Tibial nerve (tissue), 4 donors: Measurements from ENCODE around the gene MYO3B. TPM values are rescaled to one million over a fixed set of nuclear protein-coding genes. Genes with fewer than 3 reads are reported as not detected.

Source experiments
- DNase-seq, 2 donors: peaks; one replicate each; pipeline ENCODE4 v3.0.0-alpha.2; 2019; ENCODE audit warnings: low spot score in 2 of 2
- H3K27ac ChIP-seq, 4 donors: fragments of 200-600 bp; sonication (generic) in 3 of 4; one replicate each; pipeline ENCODE4 v1.5.1; 2017 to 2019; ENCODE audit warnings: mild to moderate bottlenecking in 1 of 4
- H3K27me3 ChIP-seq, 2 donors: fragments of 200-600 bp; sonication (generic) in 1 of 2; one replicate each; pipeline versions ENCODE4 v1.5.1 to v1.6.0; 2017 to 2019
- H3K36me3 ChIP-seq, 3 donors: fragments of 200-600 bp; sonication (generic); one replicate each; pipeline ENCODE4 v1.5.1; 2018 to 2019
- H3K4me1 ChIP-seq, 4 donors: fragments of 200-600 bp; sonication (generic) in 3 of 4; one replicate each; pipeline ENCODE4 v1.5.1; 2017 to 2019
- H3K4me3 ChIP-seq, 4 donors: fragments of 200-600 bp; sonication (generic) in 3 of 4; one replicate each; pipeline ENCODE4 v1.5.1; 2017 to 2019; ENCODE audit warnings: mild to moderate bottlenecking in 1 of 4, moderate library complexity in 1 of 4
- H3K9me3 ChIP-seq, 4 donors: fragments of 200-600 bp; sonication (generic) in 3 of 4; one replicate each; pipeline ENCODE4 v1.5.1; 2017 to 2019
- EP300 ChIP-seq, 2 donors: sonication (generic); formaldehyde crosslinking; IDR thresholded peaks; one replicate each; pipeline ENCODE4 v1.6.1; 2017; ENCODE audit warnings: antibody characterized with exemption in 2 of 2, mild to moderate bottlenecking in 1 of 2
- POLR2A ChIP-seq, 2 donors: fragments of 450-650 bp; IDR thresholded peaks; one replicate each; pipeline ENCODE4 v1.6.1; 2017; ENCODE audit warnings: antibody characterized with exemption in 2 of 2, mild to moderate bottlenecking in 2 of 2, moderate library complexity in 2 of 2
- WGBS, 2 donors: methylation state at CpG; one replicate each; pipeline ENCODE4 v1.1.5; 2018; 5-methylcytosine and 5-hydroxymethylcytosine counted together
- total RNA-seq, 4 donors: library from RNA; depleted of rRNA; stranded (reverse); fragments of >200 nt; gene quantifications; one replicate each; pipeline ENCODE4 v1.1.0, GENCODE V29; 2016
- TF ChIP-seq, protein P1 (sequence below), 5 experiments: fragments of 200-600 bp in 3 of 5; fragments of 450-650 bp in 2 of 5; sonication (generic) in 3 of 5; IDR thresholded peaks; one replicate each; pipeline ENCODE4 v1.5.1; 2016 to 2019; ENCODE audit warnings: antibody characterized with exemption in 5 of 5, mild to moderate bottlenecking in 3 of 5, moderate library complexity in 2 of 5

Gene MYO3B
- total RNA-seq, 4 donors from 2014 or later, result 0.22 to 0.63 (median 0.39) TPM; not detected in 1

DNA sequence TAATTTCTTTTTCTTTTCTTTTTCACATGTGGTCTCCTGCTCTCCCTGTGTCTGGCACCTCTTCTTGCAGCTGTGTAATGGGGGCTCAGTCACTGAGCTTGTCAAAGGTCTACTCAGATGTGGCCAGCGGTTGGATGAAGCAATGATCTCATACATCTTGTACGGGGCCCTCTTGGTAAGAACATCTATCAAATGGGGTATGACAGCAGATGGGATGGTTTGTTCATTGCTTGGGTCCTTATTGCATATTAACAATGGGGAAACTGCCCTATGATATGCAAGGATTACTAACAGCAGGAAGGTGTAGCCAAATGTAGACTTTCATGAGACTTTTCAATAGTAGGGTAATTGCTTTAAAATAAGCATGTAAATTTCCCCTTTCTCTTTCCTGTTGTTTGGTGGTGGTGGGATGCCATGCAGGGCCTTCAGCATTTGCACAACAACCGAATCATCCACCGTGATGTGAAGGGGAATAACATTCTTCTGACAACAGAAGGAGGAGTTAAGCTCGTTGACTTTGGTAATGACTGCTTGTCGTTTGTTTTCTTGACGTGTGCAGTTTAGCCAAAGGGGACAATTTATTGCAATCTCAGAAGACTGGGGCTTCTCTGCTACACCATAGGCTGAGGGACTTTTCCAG is 36.5 kb downstream of the MYO3B start:
- TF ChIP-seq, protein P1, sequence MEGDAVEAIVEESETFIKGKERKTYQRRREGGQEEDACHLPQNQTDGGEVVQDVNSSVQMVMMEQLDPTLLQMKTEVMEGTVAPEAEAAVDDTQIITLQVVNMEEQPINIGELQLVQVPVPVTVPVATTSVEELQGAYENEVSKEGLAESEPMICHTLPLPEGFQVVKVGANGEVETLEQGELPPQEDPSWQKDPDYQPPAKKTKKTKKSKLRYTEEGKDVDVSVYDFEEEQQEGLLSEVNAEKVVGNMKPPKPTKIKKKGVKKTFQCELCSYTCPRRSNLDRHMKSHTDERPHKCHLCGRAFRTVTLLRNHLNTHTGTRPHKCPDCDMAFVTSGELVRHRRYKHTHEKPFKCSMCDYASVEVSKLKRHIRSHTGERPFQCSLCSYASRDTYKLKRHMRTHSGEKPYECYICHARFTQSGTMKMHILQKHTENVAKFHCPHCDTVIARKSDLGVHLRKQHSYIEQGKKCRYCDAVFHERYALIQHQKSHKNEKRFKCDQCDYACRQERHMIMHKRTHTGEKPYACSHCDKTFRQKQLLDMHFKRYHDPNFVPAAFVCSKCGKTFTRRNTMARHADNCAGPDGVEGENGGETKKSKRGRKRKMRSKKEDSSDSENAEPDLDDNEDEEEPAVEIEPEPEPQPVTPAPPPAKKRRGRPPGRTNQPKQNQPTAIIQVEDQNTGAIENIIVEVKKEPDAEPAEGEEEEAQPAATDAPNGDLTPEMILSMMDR (IDR thresholded peaks at IDR 0.05), result no peak
- TF ChIP-seq POLR2A (IDR thresholded peaks at IDR 0.05) (no peak), EP300 (IDR thresholded peaks at IDR 0.05) (no peak)
- no peaks in the 10 kb centered on the region for H3K4me1 ChIP-seq
- H3K27me3 ChIP-seq, result no peaks in the 10 kb centered on the region
- WGBS, 2 donors, result 46 to 57% methylated on average over 7 of the region's 7 CpGs
- no peaks in the 10 kb centered on the region for H3K36me3 ChIP-seq
- H3K9me3 ChIP-seq, result peaks cover 0 to 11% (median 0%) of the 10 kb centered on the region in 4 donors
- no peak overlapping the region for H3K27ac ChIP-seq
- no peak for DNase-seq
- H3K4me3 ChIP-seq, result no peak overlapping the region

DNA sequence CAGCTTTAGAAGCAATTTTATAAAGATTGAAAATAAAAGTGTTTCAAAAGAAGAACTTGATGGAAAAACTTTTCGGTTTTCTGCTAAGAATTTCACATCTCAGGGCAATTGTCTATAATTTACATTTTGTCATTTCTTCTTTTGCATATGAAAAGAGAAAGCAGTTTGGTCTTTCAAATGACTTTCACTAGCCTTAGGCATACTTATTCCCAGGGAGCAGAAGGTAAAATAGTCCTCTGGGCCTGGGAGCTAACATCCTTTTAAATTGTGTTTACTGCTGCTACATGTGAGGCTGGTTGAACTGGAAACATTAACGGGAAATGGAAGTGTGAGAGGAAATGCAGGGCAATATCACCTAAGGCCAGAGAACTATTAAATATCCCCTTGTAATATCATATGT is 37.1 kb downstream of the MYO3B start:
- H3K4me1 ChIP-seq, result no peaks in the 10 kb centered on the region
- H3K27me3 ChIP-seq, result no peaks in the 10 kb centered on the region
- H3K36me3 ChIP-seq, result no peaks in the 10 kb centered on the region
- TF ChIP-seq POLR2A (IDR thresholded peaks at IDR 0.05) (no peak), EP300 (IDR thresholded peaks at IDR 0.05) (no peak)
- TF ChIP-seq, protein P1 (IDR thresholded peaks at IDR 0.05), result no peak
- no peak for DNase-seq
- H3K9me3 ChIP-seq, result peaks cover 0 to 6% (median 0%) of the 10 kb centered on the region in 4 donors
- whole genome bisulfite sequencing, 2 donors, result 69 to 74% methylated on average over 2 of the region's 2 CpGs
- H3K4me3 ChIP-seq, result no peak overlapping the region
- H3K27ac ChIP-seq, result no peak overlapping the region

DNA sequence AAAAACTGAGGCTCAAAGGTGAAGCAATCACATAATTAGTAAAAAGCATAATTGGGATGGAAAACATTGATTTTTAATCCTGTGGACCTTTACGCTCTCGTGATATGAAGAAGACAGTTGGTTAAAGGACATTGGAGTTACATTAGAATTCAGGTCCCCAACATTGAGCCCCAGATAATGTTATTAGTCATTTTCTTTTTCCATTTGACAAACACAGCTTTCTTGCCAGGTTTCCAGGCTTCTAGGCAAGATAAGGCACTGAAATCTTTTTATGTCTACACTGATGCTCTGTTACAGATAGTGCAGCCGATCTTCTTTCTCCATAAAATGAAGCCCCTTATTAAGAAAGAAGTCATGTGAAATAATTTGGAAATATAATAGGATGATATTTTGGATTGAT is 38.5 kb downstream of the MYO3B start:
- 94 to 96% methylated on average over 3 of the region's 3 CpGs for WGBS, 2 donors
- no peaks in the 10 kb centered on the region for H3K27me3 ChIP-seq
- no peak overlapping the region for H3K27ac ChIP-seq

DNA sequence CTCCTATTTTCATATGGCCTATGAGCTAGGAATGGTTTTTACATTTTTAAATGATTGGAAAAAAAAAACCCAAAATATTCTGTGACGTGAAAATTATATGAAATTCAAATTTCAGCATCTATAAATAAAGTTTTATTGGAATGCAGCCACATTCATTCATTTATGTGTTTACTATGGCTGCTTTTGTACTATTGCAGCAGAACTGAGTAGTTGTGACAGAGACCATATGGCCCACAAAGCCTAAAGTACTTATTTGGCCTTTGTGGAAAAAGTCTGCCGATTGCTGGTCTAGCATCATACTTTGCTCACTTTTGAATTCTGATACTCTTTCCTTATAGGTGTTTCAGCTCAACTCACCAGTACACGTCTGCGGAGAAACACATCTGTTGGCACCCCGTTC is 39.0 kb downstream of the MYO3B start:
- H3K36me3 ChIP-seq, result no peaks in the 10 kb centered on the region
- H3K27ac ChIP-seq, result no peak overlapping the region
- TF ChIP-seq EP300 (IDR thresholded peaks at IDR 0.05) (no peak), POLR2A (IDR thresholded peaks at IDR 0.05) (no peak)
- TF ChIP-seq, protein P1 (IDR thresholded peaks at IDR 0.05), result no peak
- H3K9me3 ChIP-seq, result no peaks in the 10 kb centered on the region
- no peak for DNase-seq
- WGBS, 2 donors, result 71 to 80% methylated on average over 5 of the region's 5 CpGs
- peaks cover 0 to 2% (median 0%) of the 10 kb centered on the region in 4 donors for H3K4me1 ChIP-seq
- no peak overlapping the region for H3K4me3 ChIP-seq
- H3K27me3 ChIP-seq, result no peaks in the 10 kb centered on the region

More for the DNA sequence above, 38.5 kb downstream of the MYO3B start:
- H3K4me1 ChIP-seq, result no peaks in the 10 kb centered on the region
- no peak for DNase-seq
- H3K4me3 ChIP-seq, result no peak overlapping the region
- no peaks in the 10 kb centered on the region for H3K36me3 ChIP-seq
- H3K9me3 ChIP-seq, result peaks cover 0 to under 1% (median 0%) of the 10 kb centered on the region in 4 donors
- TF ChIP-seq, protein P1 (IDR thresholded peaks at IDR 0.05), result no peak
- TF ChIP-seq POLR2A (IDR thresholded peaks at IDR 0.05), result no peak

DNA sequence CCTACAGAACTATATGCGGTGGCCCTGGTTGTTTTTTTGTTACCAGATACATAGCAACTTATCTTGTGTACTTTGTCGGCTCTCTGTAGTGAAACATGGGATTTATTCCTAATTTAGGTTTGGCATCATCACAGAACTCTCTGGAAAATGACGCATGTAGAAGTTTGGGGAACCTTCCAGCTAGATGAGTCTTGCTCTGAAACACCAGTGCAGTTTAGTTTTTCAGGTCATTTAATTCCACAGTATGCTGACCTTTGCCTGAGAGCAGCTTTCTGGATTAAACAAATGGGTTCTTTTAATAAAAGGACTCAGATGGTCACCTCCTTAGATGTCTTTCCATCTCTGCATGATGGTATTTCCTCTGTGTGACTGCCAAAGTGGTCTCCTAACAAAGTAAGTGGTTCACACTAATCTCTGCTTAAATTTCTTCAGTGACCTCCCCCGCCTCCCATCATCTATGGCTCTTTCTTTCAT is 39.9 kb downstream of the MYO3B start:
- H3K27me3 ChIP-seq, result no peaks in the 10 kb centered on the region
- no peaks in the 10 kb centered on the region for H3K9me3 ChIP-seq
- no peak overlapping the region for H3K27ac ChIP-seq
- H3K4me1 ChIP-seq, result peaks cover 0 to 10% (median 0%) of the 10 kb centered on the region in 4 donors
- TF ChIP-seq, protein P1 (IDR thresholded peaks at IDR 0.05), result no peak
- TF ChIP-seq EP300 (IDR thresholded peaks at IDR 0.05), result no peak
- 74 to 91% methylated on average over 4 of the region's 4 CpGs for WGBS, 2 donors
- no peak for DNase-seq
- no peaks in the 10 kb centered on the region for H3K36me3 ChIP-seq
- no peak overlapping the region for H3K4me3 ChIP-seq
